HCT116 (cell line): ENCODE measurements around the gene MAP2K4.

Experiments used
- CTCF ChIP-seq, 3 experiments: fragments of 200-600 bp in 1 of 3; sonication (generic) in 1 of 3; IDR thresholded peaks in 2 of 3; conservative IDR thresholded peaks in 1 of 3; 2 replicates each; pipeline ENCODE4 v1.5.1; 2012 to 2017; ENCODE audit warnings: low read depth in 2 of 3, low read length in 2 of 3, antibody characterized with exemption in 1 of 3, borderline replicate concordance in 1 of 3, control low read depth in 1 of 3, mild to moderate bottlenecking in 1 of 3, mixed read lengths in 1 of 3, mixed run types in 1 of 3, moderate library complexity in 1 of 3; ENCODE audit not compliant: insufficient read depth in 1 of 3
- EGR1 ChIP-seq: IDR thresholded peaks from 2 replicates; pipeline ENCODE4 v1.6.1; 2012; ENCODE audit warnings: low read depth
- EZH2phosphoT487 ChIP-seq: fragments of 200-600 bp; IDR thresholded peaks from 2 replicates; pipeline ENCODE4 v1.6.1; 2018; ENCODE audit warnings: antibody characterized with exemption, borderline replicate concordance
- JUND ChIP-seq: IDR thresholded peaks from 2 replicates; pipeline ENCODE4 v1.6.1; 2012
- POLR2A ChIP-seq: IDR thresholded peaks from 2 replicates; pipeline ENCODE4 v1.7.0; 2011; ENCODE audit warnings: borderline replicate concordance; ENCODE audit not compliant: insufficient read depth, insufficient read length; ENCODE audit errors: extremely low read depth
- POLR2AphosphoS5 ChIP-seq: IDR thresholded peaks from 2 replicates; pipeline ENCODE4 v1.6.1; 2011; ENCODE audit warnings: mild to moderate bottlenecking, low read depth, low read length, moderate library complexity
- REST ChIP-seq: IDR thresholded peaks from 2 replicates; pipeline ENCODE4 v1.6.1; 2012; ENCODE audit warnings: low read depth
- ZNF274 ChIP-seq: fragments of 200-500 bp; sonication (Bioruptor generic); IDR thresholded peaks from 2 replicates; pipeline ENCODE4 v1.6.1; 2014; ENCODE audit warnings: mild to moderate bottlenecking, low read depth, low read length, inconsistent platforms

- TF ChIP-seq POLR2A (peak; percentile 86), CTCF (IDR thresholded peaks at IDR 0.05 in 2 of 3, conservative IDR thresholded peaks at IDR 0.05 in 1 of 3; ENCODE audit: borderline replicate concordance in 1 of 3, insufficient read depth in 1 of 3, low read depth in 2 of 3, low read length in 2 of 3) (no peak), EZH2phosphoT487 (no peak), EGR1 (peak; percentile 72; the same call in 1 of the 2 replicates), POLR2AphosphoS5 (peak; percentile 96), JUND (no peak), REST (no peak), ZNF274 (no peak)
Measured at GRCh38 chr17:11997147-11997971, 23.3 kb upstream of the MAP2K4 start, which contains the start of gene ZNF18.
